SK-N-SH (cell line): ENCODE results near the gene DNAJB11. TPM values are rescaled to one million over a fixed set of nuclear protein-coding genes. Genes with fewer than 3 reads are reported as not detected.

Experiments
- CTCF ChIA-PET: fragments of 300-600, 350-600 bp; formaldehyde crosslinking; extraction: SDS; loops from one replicate; lab custom pipeline; 2021; lab: Yijun Ruan, JAX
- POLR2A ChIA-PET: fragments of 350-600 bp; sonication (Branson Sonifier 250); formaldehyde crosslinking; extraction: SDS; loops from one replicate; lab custom pipeline; 2020; ENCODE audit warnings: antibody characterized with exemption, inconsistent platforms; lab: Yijun Ruan, JAX
- DNase-seq: peaks from one replicate; pipeline ENCODE4 v3.0.0; 2012
- H2AFZ ChIP-seq: fragments of 200-600 bp; sonication (generic); 2 replicates; pipeline ENCODE4 v1.8.1; 2016; ENCODE audit warnings: antibody characterized with exemption, mild to moderate bottlenecking, low read depth
- H3F3A ChIP-seq: fragments of 200-600 bp; sonication (generic); replicated peaks from 2 replicates; pipeline ENCODE3; 2016; ENCODE audit warnings: antibody characterized with exemption, mild to moderate bottlenecking; ENCODE audit not compliant: insufficient read depth
- H3K27ac ChIP-seq, 2 experiments: fragments of 200-500 bp in 1 of 2; fragments of 200-600 bp in 1 of 2; sonication (Bioruptor generic) in 1 of 2; sonication (generic), shearing (Covaris generic) in 1 of 2; 2 replicates each; pipeline versions ENCODE4 v1.5.1 to v1.6.1; 2014 to 2016; ENCODE audit warnings: low read depth in 2 of 2, inconsistent platforms in 1 of 2, low read length in 1 of 2, mild to moderate bottlenecking in 1 of 2, mixed read lengths in 1 of 2
- H3K27me3 ChIP-seq: fragments of 200-600 bp; sonication (generic), shearing (Covaris generic); 2 replicates; pipeline ENCODE4 v1.6.1; 2016; ENCODE audit warnings: mixed run types; ENCODE audit not compliant: insufficient read depth
- H3K36me3 ChIP-seq, 2 experiments: fragments of 200-500 bp in 1 of 2; fragments of 200-600 bp in 1 of 2; sonication (Bioruptor generic) in 1 of 2; sonication (generic) in 1 of 2; replicated peaks in 1 of 2; 2 replicates each; pipeline versions ENCODE3 to v1.5.1; 2014 to 2016; ENCODE audit warnings: low read length in 1 of 2, mild to moderate bottlenecking in 1 of 2; ENCODE audit not compliant: insufficient read depth in 2 of 2, control insufficient read depth in 1 of 2
- H3K4me1 ChIP-seq, 2 experiments: fragments of 200-500 bp in 1 of 2; fragments of 200-600 bp in 1 of 2; sonication (Bioruptor generic) in 1 of 2; sonication (generic), shearing (Covaris generic) in 1 of 2; 2 replicates each; pipeline versions ENCODE4 v1.5.1 to v1.6.1; 2014 to 2016; ENCODE audit warnings: low read depth in 1 of 2, low read length in 1 of 2, mixed run types in 1 of 2; ENCODE audit not compliant: insufficient read depth in 2 of 2, control insufficient read depth in 1 of 2
- H3K4me2 ChIP-seq: fragments of 200-600 bp; sonication (generic), shearing (Covaris generic); 2 replicates; pipeline ENCODE4 v1.6.1; 2017; ENCODE audit warnings: mixed run types
- H3K4me3 ChIP-seq, 2 experiments: fragments of 200-500 bp in 1 of 2; fragments of 200-600 bp in 1 of 2; sonication (Bioruptor generic) in 1 of 2; sonication (generic), shearing (Covaris generic) in 1 of 2; 2 replicates each; pipeline versions ENCODE4 v1.5.1 to v1.8.1; 2014 to 2016; ENCODE audit warnings: low read depth in 2 of 2, inconsistent platforms in 1 of 2, low read length in 1 of 2, mild to moderate bottlenecking in 1 of 2, mixed read lengths in 1 of 2, moderate library complexity in 1 of 2
- H3K79me2 ChIP-seq: fragments of 200-600 bp; sonication (generic); 2 replicates; pipeline ENCODE4 v1.8.1; 2017; ENCODE audit warnings: mild to moderate bottlenecking; ENCODE audit not compliant: insufficient read depth
- H3K9ac ChIP-seq: fragments of 200-600 bp; sonication (generic); 2 replicates; pipeline ENCODE4 v1.6.1; 2017; ENCODE audit warnings: mixed run types
- H3K9me2 ChIP-seq: fragments of 200-600 bp; sonication (generic); 2 replicates; pipeline ENCODE4 v1.6.1; 2017; ENCODE audit warnings: mixed run types
- H3K9me3 ChIP-seq: fragments of 200-600 bp; sonication (generic); 2 replicates; pipeline ENCODE4 v1.6.1; 2017; ENCODE audit warnings: mixed run types, mild to moderate bottlenecking, moderate library complexity
- H4K20me1 ChIP-seq: fragments of 200-600 bp; sonication (generic); 2 replicates; pipeline ENCODE4 v1.6.1; 2017; ENCODE audit warnings: mild to moderate bottlenecking, mixed run types; ENCODE audit not compliant: insufficient read depth
- CTCF ChIP-seq: fragments of 200-600 bp; sonication (generic); IDR thresholded peaks from 2 replicates; pipeline ENCODE4 v1.6.1; 2017; ENCODE audit warnings: antibody characterized with exemption, mild to moderate bottlenecking, moderate library complexity
- ELF1 ChIP-seq: IDR thresholded peaks from 2 replicates; pipeline ENCODE4 v1.4.0; 2012
- EP300 ChIP-seq, 2 experiments: IDR thresholded peaks; 2 replicates each; pipeline versions ENCODE4 v1.4.0 to v1.6.1; 2012; ENCODE audit warnings: borderline replicate concordance in 1 of 2, low read depth in 1 of 2, low read length in 1 of 2
- FOSL2 ChIP-seq: IDR thresholded peaks from 2 replicates; pipeline ENCODE4 v1.4.0; 2012; ENCODE audit warnings: low read depth, mild to moderate bottlenecking, moderate library complexity, borderline replicate concordance
- FOXJ3 ChIP-seq: sonication (generic); formaldehyde crosslinking; IDR thresholded peaks from 2 replicates; pipeline ENCODE4 v1.5.1; 2020; ENCODE audit warnings: mild to moderate bottlenecking, missing genetic modification reagents
- FOXM1 ChIP-seq: IDR thresholded peaks from 2 replicates; pipeline ENCODE4 v1.4.0; 2012; ENCODE audit warnings: low read depth, mild to moderate bottlenecking
- GABPA ChIP-seq: IDR thresholded peaks from 2 replicates; pipeline ENCODE4 v1.4.0; 2012; ENCODE audit warnings: low read depth, mild to moderate bottlenecking
- IRF3 ChIP-seq: fragments of 150-350 bp; IDR thresholded peaks from 2 replicates; pipeline ENCODE4 v1.6.1; 2016; ENCODE audit warnings: mild to moderate bottlenecking, low read depth, low read length
- MAX ChIP-seq: IDR thresholded peaks from 2 replicates; pipeline ENCODE4 v1.4.0; 2012; ENCODE audit warnings: low read depth
- MEF2A ChIP-seq: IDR thresholded peaks from 2 replicates; pipeline ENCODE4 v1.4.0; 2012; ENCODE audit warnings: low read depth, borderline replicate concordance
- MXI1 ChIP-seq: IDR thresholded peaks from 2 replicates; pipeline ENCODE4 v1.6.1; 2012; ENCODE audit warnings: mild to moderate bottlenecking, low read depth, low read length, improper control_type of control experiment
- NRF1 ChIP-seq: IDR thresholded peaks from 2 replicates; pipeline ENCODE4 v1.6.1; 2012; ENCODE audit warnings: low read depth, mild to moderate bottlenecking, low read length
- RAD21 ChIP-seq: IDR thresholded peaks from 2 replicates; pipeline ENCODE4 v1.6.1; 2012; ENCODE audit warnings: mild to moderate bottlenecking, low read length
- RCOR1 ChIP-seq: fragments of 150-350 bp; IDR thresholded peaks from 2 replicates; pipeline ENCODE4 v1.6.1; 2017; ENCODE audit warnings: antibody characterized with exemption, low read length
- REST ChIP-seq: IDR thresholded peaks from 2 replicates; pipeline ENCODE4 v1.6.1; 2012; ENCODE audit warnings: mild to moderate bottlenecking, low read depth, low read length, moderate library complexity
- RFX5 ChIP-seq: IDR thresholded peaks from 2 replicates; pipeline ENCODE4 v1.6.1; 2012; ENCODE audit warnings: mild to moderate bottlenecking, improper control_type of control experiment, low read length
- RXRA ChIP-seq: IDR thresholded peaks from 2 replicates; pipeline ENCODE4 v1.4.0; 2012; ENCODE audit warnings: low read depth, mild to moderate bottlenecking, borderline replicate concordance
- TAF1 ChIP-seq: IDR thresholded peaks from 2 replicates; pipeline ENCODE4 v1.6.1; 2012; ENCODE audit warnings: low read depth, mild to moderate bottlenecking, low read length, moderate library complexity, borderline replicate concordance
- TCF12 ChIP-seq: IDR thresholded peaks from 2 replicates; pipeline ENCODE4 v1.4.0; 2012
- USF1 ChIP-seq: IDR thresholded peaks from 2 replicates; pipeline ENCODE4 v1.4.0; 2012; ENCODE audit warnings: low read depth, borderline replicate concordance
- ZBTB33 ChIP-seq: IDR thresholded peaks from 2 replicates; pipeline ENCODE4 v1.4.0; 2012; ENCODE audit warnings: low read depth, borderline replicate concordance
- whole genome bisulfite sequencing: methylation state at CpG from one replicate; pipeline ENCODE4 v1.1.6; 2017; ENCODE audit warnings: low lambda C conversion rate; 5-methylcytosine and 5-hydroxymethylcytosine counted together
- polyA plus RNA-seq, 3 experiments: library from polyadenylated mRNA; depleted of rRNA; stranded (reverse); fragments of >200 nt; gene quantifications; 2 replicates each; pipeline ENCODE4 v1.2.3, GENCODE V29; 2012

Gene DNAJB11
- polyA plus RNA-seq (2012; rRNA removed) = 33.3 and 36.0 TPM in 2 replicates
- 41.9 and 50.6 TPM in 2 replicates for polyA plus RNA-seq (2012; cell fraction: cytosol; rRNA removed)
- polyA plus RNA-seq (2012; cell fraction: nucleus; rRNA removed) = 19.1 and 30.3 TPM in 2 replicates

GRCh38 chr3:186570096-186570940 lies at the start of gene DNAJB11:
TSS of gene DNAJB11 (plus strand) at chr3:186570720. CDS start at chr3:186570898, 178 bp downstream.
- peaks cover 25 to 28% of the 10 kb centered on the region in 2 experiments for H3K36me3 ChIP-seq
- peak within 1 kb of the TSS; percentile 78 for H3K9ac ChIP-seq
- peak within 1 kb of the TSS; percentile 94 for H2AFZ ChIP-seq
- H3K9me2 ChIP-seq = no peaks in the 10 kb centered on the region
- peaks cover 16 to 17% of the 10 kb centered on the region in 2 experiments for H3K4me1 ChIP-seq
- WGBS = 0% methylated on average over 42 of the region's 59 CpGs
- peak within 1 kb of the TSS; percentile 97 for H3K4me2 ChIP-seq
- H3K27me3 ChIP-seq = no peaks in the 10 kb centered on the region
- DNase-seq = peak; percentile 96
- H3K4me3 ChIP-seq = peak within 1 kb of the TSS; percentile 86 to 96
- ChIA-PET CTCF (interaction anchor here (1.1 to 2.6 kb wide), 3 partner anchors 30 to 252 kb away, joined by 3 to 7 read pairs (median 3); no protein-coding TSS in a partner anchor), POLR2A (interaction anchor here (0.8 to 1.4 kb wide), 5 partner anchors 17 to 633 kb away, joined by 3 to 17 read pairs (median 4); partner anchors contain the start of genes EIF4A2 and TRA2B)
- H3K27ac ChIP-seq = peak within 1 kb of the TSS; percentile 50 to 80; a peak in 3 of 4 replicates
- no peaks in the 10 kb centered on the region for H3K9me3 ChIP-seq
- no peaks in the 10 kb centered on the region for H4K20me1 ChIP-seq
- no peaks in the 10 kb centered on the region for H3F3A ChIP-seq
- H3K79me2 ChIP-seq = peaks cover 44% of the 10 kb centered on the region
- TF ChIP-seq USF1 = peak; percentile 39; the same call in 1 of the 2 replicates
- 0 out of 2 replicates have a peak, but pooled peaks have one; percentile 2 for TF ChIP-seq NRF1
- peak; percentile 80 for TF ChIP-seq MXI1
- peak; percentile 75 for TF ChIP-seq MAX
- TF ChIP-seq REST = 0 out of 2 replicates have a peak, but pooled peaks have one; percentile 7
- TF ChIP-seq RFX5 = peak; percentile 93
- TF ChIP-seq FOSL2 = no peak
- peak; percentile 66 for TF ChIP-seq GABPA
- peak; percentile 96 for TF ChIP-seq TAF1
- no peak for TF ChIP-seq FOXJ3 (CRISPR knock-in tag)
- peak; percentile 59; the same call in 1 of the 2 replicates for TF ChIP-seq RCOR1
- TF ChIP-seq ZBTB33 = peak; percentile 93
- peak; percentile 4; the same call in 1 of the 2 replicates for TF ChIP-seq TCF12
- TF ChIP-seq ELF1 = peak; percentile 85
- TF ChIP-seq IRF3 = peak; percentile 74
- no peak for TF ChIP-seq CTCF
- TF ChIP-seq FOXM1 = no peak
- no peak for TF ChIP-seq RXRA
- TF ChIP-seq MEF2A = no peak
- no peak for TF ChIP-seq RAD21
- TF ChIP-seq EP300 (IDR thresholded peaks at IDR 0.05; ENCODE audit: borderline replicate concordance in 1 of 2, low read depth in 1 of 2, low read length in 1 of 2) = no peak; a peak in 1 of 4 replicates
